Right lobe of liver (tissue), 4 donors: ENCODE data around the gene GDAP2.

Experiments used
- POLR2A ChIP-seq: fragments of 450-650 bp; IDR thresholded peaks from one replicate; pipeline ENCODE4 v1.6.1; 2017; ENCODE audit warnings: antibody characterized with exemption, mild to moderate bottlenecking
- TF ChIP-seq, protein P1 (sequence below), 4 donors: fragments of 200-600 bp in 3 of 4; fragments of 450-650 bp in 1 of 4; IDR thresholded peaks; one replicate each; pipeline versions ENCODE4 v1.5.1 to v1.8.0; 2016 to 2022; ENCODE audit warnings: antibody characterized with exemption in 4 of 4, mild to moderate bottlenecking in 2 of 4
- donor health status: DM: no; HTN: no; CAD: no.
- donor health status: DM: no; HTN: no; CAD: no.
- donor health status: DM: no; HTN: yes; CAD: no.

DNA sequence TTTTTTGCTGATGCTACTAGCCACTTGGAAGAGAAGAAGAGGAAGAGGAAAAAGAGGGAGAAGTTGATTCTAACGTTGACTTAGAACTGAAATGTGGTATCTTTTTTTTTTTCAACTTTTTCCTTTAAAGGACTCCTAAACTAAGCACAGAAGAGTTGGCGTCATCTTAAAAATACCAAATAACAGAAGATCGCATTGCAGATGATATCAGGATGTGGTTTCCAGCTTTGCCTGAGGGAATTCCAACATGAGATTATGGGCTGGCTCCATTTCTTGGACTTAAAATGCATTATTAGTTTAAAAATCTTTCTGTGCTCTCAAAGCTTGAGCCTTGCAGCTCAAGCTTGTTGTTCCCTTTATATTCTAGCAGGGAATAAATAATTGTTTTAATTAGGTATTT is 29.9 kb upstream of the GDAP2 start:
- no peak for TF ChIP-seq POLR2A
- TF ChIP-seq, protein P1, sequence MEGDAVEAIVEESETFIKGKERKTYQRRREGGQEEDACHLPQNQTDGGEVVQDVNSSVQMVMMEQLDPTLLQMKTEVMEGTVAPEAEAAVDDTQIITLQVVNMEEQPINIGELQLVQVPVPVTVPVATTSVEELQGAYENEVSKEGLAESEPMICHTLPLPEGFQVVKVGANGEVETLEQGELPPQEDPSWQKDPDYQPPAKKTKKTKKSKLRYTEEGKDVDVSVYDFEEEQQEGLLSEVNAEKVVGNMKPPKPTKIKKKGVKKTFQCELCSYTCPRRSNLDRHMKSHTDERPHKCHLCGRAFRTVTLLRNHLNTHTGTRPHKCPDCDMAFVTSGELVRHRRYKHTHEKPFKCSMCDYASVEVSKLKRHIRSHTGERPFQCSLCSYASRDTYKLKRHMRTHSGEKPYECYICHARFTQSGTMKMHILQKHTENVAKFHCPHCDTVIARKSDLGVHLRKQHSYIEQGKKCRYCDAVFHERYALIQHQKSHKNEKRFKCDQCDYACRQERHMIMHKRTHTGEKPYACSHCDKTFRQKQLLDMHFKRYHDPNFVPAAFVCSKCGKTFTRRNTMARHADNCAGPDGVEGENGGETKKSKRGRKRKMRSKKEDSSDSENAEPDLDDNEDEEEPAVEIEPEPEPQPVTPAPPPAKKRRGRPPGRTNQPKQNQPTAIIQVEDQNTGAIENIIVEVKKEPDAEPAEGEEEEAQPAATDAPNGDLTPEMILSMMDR (IDR thresholded peaks at IDR 0.05) = no peak
